ENCODE measurements around the gene RPE65.

DNA sequence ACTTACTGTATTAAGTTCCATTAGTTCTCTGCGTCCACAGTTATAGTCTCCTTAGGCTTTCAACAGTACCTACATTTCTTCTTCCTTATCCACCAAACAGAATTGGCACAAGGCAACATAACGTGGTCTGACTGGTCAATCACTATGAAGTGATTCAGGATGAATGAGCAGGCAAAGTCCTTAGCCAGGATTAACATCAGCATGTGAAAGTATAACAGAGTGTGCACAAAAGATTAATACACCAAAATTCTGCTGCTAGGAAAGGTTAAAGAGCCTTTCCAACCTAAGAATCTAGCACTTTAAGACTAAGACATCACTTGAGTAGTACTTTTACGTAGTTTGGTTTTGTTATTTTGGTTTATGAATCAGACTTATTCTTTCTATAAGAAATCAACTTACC, 31.3 kb upstream of the RPE65 start:
- TF ChIP-seq, protein P1, sequence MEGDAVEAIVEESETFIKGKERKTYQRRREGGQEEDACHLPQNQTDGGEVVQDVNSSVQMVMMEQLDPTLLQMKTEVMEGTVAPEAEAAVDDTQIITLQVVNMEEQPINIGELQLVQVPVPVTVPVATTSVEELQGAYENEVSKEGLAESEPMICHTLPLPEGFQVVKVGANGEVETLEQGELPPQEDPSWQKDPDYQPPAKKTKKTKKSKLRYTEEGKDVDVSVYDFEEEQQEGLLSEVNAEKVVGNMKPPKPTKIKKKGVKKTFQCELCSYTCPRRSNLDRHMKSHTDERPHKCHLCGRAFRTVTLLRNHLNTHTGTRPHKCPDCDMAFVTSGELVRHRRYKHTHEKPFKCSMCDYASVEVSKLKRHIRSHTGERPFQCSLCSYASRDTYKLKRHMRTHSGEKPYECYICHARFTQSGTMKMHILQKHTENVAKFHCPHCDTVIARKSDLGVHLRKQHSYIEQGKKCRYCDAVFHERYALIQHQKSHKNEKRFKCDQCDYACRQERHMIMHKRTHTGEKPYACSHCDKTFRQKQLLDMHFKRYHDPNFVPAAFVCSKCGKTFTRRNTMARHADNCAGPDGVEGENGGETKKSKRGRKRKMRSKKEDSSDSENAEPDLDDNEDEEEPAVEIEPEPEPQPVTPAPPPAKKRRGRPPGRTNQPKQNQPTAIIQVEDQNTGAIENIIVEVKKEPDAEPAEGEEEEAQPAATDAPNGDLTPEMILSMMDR (IDR thresholded peaks at IDR 0.05), result no peak
- no peak for TF ChIP-seq POLR2AphosphoS5 (IDR thresholded peaks at IDR 0.05)

Measured in sigmoid colon (tissue), 4 donors.